ENCODE measurements around the gene CPN2. TPM values are rescaled to one million over a fixed set of nuclear protein-coding genes. Genes with fewer than 3 reads are reported as not detected.

CPN2 gene
- total RNA-seq, 4 donors from 2014 or later: 0.14 TPM; not detected in 3

DNA sequence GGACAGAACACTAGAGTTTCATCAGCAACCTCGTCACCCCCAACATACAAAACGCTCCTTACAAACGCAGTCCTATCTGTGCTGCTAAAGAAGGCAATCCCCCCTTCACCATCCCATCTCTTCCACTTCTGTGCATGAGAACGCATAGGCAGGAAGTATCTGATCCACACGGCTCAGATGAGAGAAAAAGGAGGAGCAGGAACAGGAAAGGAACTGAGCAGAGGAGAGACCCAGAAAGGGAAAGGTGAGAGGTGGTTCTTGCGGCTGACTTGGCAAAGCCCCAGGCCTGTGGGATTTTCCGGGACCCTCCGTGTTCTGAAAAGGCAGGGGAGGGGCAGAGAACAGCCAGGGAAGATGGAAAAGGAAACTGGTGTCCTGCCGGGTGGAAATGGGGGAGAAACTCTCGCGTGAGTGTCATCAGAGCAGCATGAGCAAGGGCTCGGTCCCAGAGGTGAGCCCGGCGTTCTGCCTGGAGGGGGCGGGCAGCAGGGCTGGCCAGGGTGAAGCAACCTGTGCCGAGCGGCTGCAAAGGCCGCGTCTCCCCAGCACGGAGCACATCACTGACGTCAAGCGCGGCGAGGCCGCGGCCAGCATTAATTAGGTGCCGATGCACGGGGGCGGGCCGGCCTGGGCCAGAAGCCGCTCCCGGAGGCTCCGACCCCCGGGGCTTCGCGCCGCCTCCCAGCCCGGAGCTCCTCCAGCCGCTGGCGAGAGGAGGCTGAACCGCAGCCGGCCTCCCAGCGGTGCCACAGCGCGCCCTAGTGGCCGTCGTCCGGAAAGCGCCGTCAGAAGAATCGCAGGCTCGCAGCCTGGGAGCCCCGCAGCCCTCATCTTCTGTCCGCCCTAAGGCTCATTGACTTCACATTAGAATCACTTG lies 35.8 kb downstream of the CPN2 start:
- H3K9me3 ChIP-seq: peaks cover 0 to 6% of the 10 kb centered on the region in 2 donors
- peak; percentile 88 for DNase-seq
- H3K4me3 ChIP-seq: peak overlapping the region; percentile 0 to 57 (median 42)
- intact Hi-C loops (cut with DNase I; ENCODE audit: low total_unique reads) (loop anchor here (5.0 to 10.0 kb wide), 2 partner anchors 231 to 533 kb away; no protein-coding TSS in a partner anchor), in situ Hi-C loops (cut with MboI; ENCODE audit: low pct_ligation_motif_present in 1 of 4, low pct_unique_long_range_greater_than_20kb in 1 of 4, low sequenced_read_pairs in 3 of 4) (loop anchor here (5.0 to 25.0 kb wide), 6 partner anchors 178 to 653 kb away; partner anchors contain the start of gene HES1 (in 1 of the 4))
- H3K27ac ChIP-seq: peak overlapping the region; percentile 49 to 69 (median 56)
- 0 to 3% methylated on average over 8 to 45 of the region's 54 CpGs for WGBS, 2 donors (ENCODE audit: low coverage in 1 of 2)
- H3K4me1 ChIP-seq: peaks cover 4 to 28% (median 21%) of the 10 kb centered on the region in 4 donors
- H3K27me3 ChIP-seq: peaks cover 11% of the 10 kb centered on the region
- H3K36me3 ChIP-seq: no peaks in the 10 kb centered on the region
- peak in 2 of 3 donors; percentile 20 to 36 for TF ChIP-seq POLR2AphosphoS5 (IDR thresholded peaks at IDR 0.05)
- TF ChIP-seq EP300 (IDR thresholded peaks at IDR 0.05; ENCODE audit: low read depth): no peak
- TF ChIP-seq POLR2A (IDR thresholded peaks at IDR 0.05): no peak
- TF ChIP-seq, protein P1, sequence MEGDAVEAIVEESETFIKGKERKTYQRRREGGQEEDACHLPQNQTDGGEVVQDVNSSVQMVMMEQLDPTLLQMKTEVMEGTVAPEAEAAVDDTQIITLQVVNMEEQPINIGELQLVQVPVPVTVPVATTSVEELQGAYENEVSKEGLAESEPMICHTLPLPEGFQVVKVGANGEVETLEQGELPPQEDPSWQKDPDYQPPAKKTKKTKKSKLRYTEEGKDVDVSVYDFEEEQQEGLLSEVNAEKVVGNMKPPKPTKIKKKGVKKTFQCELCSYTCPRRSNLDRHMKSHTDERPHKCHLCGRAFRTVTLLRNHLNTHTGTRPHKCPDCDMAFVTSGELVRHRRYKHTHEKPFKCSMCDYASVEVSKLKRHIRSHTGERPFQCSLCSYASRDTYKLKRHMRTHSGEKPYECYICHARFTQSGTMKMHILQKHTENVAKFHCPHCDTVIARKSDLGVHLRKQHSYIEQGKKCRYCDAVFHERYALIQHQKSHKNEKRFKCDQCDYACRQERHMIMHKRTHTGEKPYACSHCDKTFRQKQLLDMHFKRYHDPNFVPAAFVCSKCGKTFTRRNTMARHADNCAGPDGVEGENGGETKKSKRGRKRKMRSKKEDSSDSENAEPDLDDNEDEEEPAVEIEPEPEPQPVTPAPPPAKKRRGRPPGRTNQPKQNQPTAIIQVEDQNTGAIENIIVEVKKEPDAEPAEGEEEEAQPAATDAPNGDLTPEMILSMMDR (IDR thresholded peaks at IDR 0.05): peak; percentile 93 to 98 (median 96)

DNA sequence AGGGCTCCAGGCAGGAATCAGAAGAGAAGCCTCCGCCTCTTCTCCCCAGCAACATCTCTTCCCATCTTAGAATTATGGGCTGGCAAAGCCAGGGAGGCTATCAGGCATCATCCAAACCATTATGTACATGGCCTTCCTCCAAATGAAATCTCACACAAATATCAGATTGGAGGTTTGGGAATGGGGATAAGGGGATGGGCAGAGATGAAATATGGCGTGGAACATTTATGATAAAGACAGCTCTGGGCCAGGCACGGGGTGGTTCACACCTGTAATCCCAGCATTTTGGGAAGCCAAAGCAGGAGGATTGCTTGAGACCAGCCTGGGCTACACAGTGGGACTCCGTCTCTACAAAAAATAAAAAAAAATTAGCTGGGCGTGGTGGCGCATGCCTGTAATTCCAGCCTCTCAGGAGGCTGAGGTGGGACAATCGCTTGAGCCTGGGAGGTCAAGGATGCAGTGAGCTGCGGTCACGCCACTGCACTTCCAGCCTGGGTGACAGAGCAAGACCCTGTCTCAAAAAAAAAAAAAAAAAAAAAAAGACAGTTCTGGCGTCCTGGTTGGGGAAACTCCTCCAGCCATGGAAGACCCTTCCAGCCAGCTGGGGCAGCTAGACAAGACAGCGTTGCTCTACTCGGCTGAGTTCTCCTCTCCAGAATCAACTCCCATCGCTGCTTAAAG lies 36.6 kb downstream of the CPN2 start:
- Histone ChIP-seq H3K27me3 (peaks cover 11% of the 10 kb centered on the region), H3K9me3 (peaks cover 0 to 6% of the 10 kb centered on the region in 2 donors), H3K27ac (peak overlapping the region in 3 of 4 donors; percentile 69 to 91 (median 70)), H3K4me1 (peaks cover 4 to 28% (median 21%) of the 10 kb centered on the region in 4 donors), H3K36me3 (no peaks in the 10 kb centered on the region), H3K4me3 (no peak overlapping the region)
- WGBS, 2 donors (ENCODE audit: low coverage in 1 of 2): 85% methylated on average over 13 of the region's 13 CpGs; no CpG with 5 or more reads in 1 of the 2 donors
- TF ChIP-seq POLR2AphosphoS5 (IDR thresholded peaks at IDR 0.05) (no peak), POLR2A (IDR thresholded peaks at IDR 0.05) (no peak), EP300 (IDR thresholded peaks at IDR 0.05; ENCODE audit: low read depth) (no peak)
- TF ChIP-seq, protein P1 (IDR thresholded peaks at IDR 0.05): no peak
- DNase-seq: no peak
- in situ Hi-C loops (cut with MboI; ENCODE audit: low pct_ligation_motif_present in 1 of 4, low pct_unique_long_range_greater_than_20kb in 1 of 4, low sequenced_read_pairs in 3 of 4) (loop anchor here (5.0 to 25.0 kb wide), 7 partner anchors 177 to 652 kb away; partner anchors contain the start of gene HES1 (in 1 of the 4)), intact Hi-C loops (cut with DNase I; ENCODE audit: low total_unique reads) (loop anchor here (5.0 to 10.0 kb wide), 2 partner anchors 230 to 532 kb away; no protein-coding TSS in a partner anchor)

DNA sequence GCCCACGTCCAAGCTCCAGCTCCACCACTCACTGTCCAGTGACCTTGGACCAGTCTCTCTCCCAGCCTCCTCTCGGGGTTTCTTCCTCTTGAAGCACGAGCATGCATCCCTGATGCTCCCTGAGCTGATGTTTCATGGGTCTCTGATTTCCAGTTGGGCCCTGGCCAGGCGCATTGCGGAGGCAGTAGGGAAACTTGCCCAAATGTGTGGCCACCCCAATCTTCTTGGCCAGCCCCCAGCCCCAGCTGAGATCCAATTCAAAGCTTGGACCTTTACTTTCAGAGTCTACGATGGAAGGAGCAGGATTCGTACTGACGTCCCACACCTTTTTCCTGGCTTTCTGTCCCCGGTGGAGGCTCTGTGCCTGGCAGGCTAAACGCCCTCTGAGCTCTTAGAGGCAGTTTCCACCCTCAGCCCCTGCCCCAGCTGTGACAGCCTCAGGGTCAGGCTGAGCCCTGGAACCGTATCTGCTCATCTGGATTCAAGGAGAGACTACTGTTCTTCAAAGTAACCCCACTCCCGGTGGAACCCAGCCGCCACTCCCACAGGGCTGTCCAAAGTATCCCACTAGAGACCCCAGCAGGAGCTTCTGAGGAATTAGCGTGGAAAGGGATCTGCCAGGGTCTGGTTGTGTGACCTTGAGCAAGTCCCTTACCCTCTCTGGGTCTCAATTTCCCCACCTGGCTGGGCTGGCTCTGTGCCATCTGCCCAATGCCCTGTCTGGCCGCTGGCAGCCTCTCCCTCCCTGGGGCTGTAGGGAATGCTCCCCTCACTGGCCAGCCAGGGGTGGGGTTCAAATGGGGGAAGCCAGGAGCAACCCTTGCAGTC lies 37.4 kb downstream of the CPN2 start:
- Histone ChIP-seq H3K36me3 (no peaks in the 10 kb centered on the region), H3K27ac (peak overlapping the region; percentile 12 to 91 (median 73)), H3K27me3 (peaks cover 11% of the 10 kb centered on the region), H3K4me3 (no peak overlapping the region), H3K9me3 (peaks cover 0 to 6% of the 10 kb centered on the region in 2 donors), H3K4me1 (peaks cover 4 to 28% (median 21%) of the 10 kb centered on the region in 4 donors)
- intact Hi-C loops (cut with DNase I; ENCODE audit: low total_unique reads): loop anchor here (1.0 to 10.0 kb wide), 4 partner anchors 43 to 229 kb away; partner anchors contain the start of gene HES1
- 40 to 66% methylated on average over 2 to 15 of the region's 15 CpGs for WGBS, 2 donors (ENCODE audit: low coverage in 1 of 2)
- in situ Hi-C loops (cut with MboI; ENCODE audit: low pct_ligation_motif_present in 1 of 4, low pct_unique_long_range_greater_than_20kb in 1 of 4, low sequenced_read_pairs in 3 of 4): loop anchor here (5.0 to 25.0 kb wide), 5 partner anchors 176 to 651 kb away; partner anchors contain the start of gene HES1 (in 1 of the 4)
- DNase-seq: peak; percentile 39
- TF ChIP-seq POLR2AphosphoS5 (IDR thresholded peaks at IDR 0.05) (no peak), POLR2A (IDR thresholded peaks at IDR 0.05) (no peak), EP300 (IDR thresholded peaks at IDR 0.05; ENCODE audit: low read depth) (no peak)
- TF ChIP-seq, protein P1 (IDR thresholded peaks at IDR 0.05): no peak

Measured in transverse colon (tissue), 4 donors.